IMR-90 (cell line): ENCODE results near the gene GLRX3. TPM values are rescaled to one million over a fixed set of nuclear protein-coding genes. Genes with fewer than 3 reads are reported as not detected.

Experiments
- ATAC-seq: fragments of 200-7000 bp; cut with Tn5 transposase; 2 replicates; pipeline ENCODE4 v1.9.1; 2020; ENCODE audit warnings: low read depth, mild to moderate bottlenecking, moderate library complexity
- BruUV-seq: library from RNA; stranded (reverse); fragments of 400-500 nt; replicated peaks from 2 replicates; lab custom pipeline; 2021; lab: Mats Ljungman, UMichigan
- CTCF ChIA-PET: fragments of 300-600 bp; formaldehyde crosslinking; extraction: SDS; loops from one replicate; lab custom pipeline; 2021; ENCODE audit warnings: antibody characterized with exemption; lab: Yijun Ruan, JAX
- POLR2A ChIA-PET: fragments of 300-600 bp; sonication (Branson Sonifier 250); formaldehyde crosslinking; loops from one replicate; lab custom pipeline; 2022; ENCODE audit warnings: antibody characterized with exemption; ENCODE audit not compliant: unreplicated experiment; lab: Charles Lee
- DNase-seq: peaks from one replicate; pipeline ENCODE4 v3.0.0; 2013
- H2AFZ ChIP-seq: replicated peaks from 2 replicates; pipeline ENCODE3; 2013; ENCODE audit warnings: low read length, mild to moderate bottlenecking; ENCODE audit not compliant: poor library complexity
- H2AK5ac ChIP-seq: 2 replicates; pipeline ENCODE4 v1.6.1; 2013; ENCODE audit warnings: low read depth, low read length, inconsistent platforms
- H2AK9ac ChIP-seq: replicated peaks from 2 replicates; pipeline ENCODE3; 2013; ENCODE audit warnings: mild to moderate bottlenecking, low read depth, low read length, moderate library complexity; ENCODE audit not compliant: poor library complexity
- H2BK120ac ChIP-seq: 2 replicates; pipeline ENCODE4 v1.6.1; 2013; ENCODE audit warnings: low read depth, low read length, inconsistent platforms
- H2BK15ac ChIP-seq: 3 replicates; pipeline ENCODE4 v1.6.1; 2013; ENCODE audit warnings: low read depth, low read length, inconsistent platforms
- H2BK20ac ChIP-seq: 2 replicates; pipeline ENCODE4 v1.6.1; 2013; ENCODE audit warnings: low read depth, mild to moderate bottlenecking, inconsistent platforms, low read length, moderate library complexity
- H2BK5ac ChIP-seq: 2 replicates; pipeline ENCODE4 v1.6.1; 2013; ENCODE audit warnings: mild to moderate bottlenecking, low read depth, low read length, inconsistent platforms; ENCODE audit not compliant: poor library complexity, severe bottlenecking
- H3K14ac ChIP-seq: replicated peaks from 2 replicates; pipeline ENCODE4 v1.6.1; 2013; ENCODE audit warnings: low read depth, low read length, inconsistent platforms
- H3K18ac ChIP-seq: 2 replicates; pipeline ENCODE4 v1.6.1; 2013; ENCODE audit warnings: low read depth, low read length, control low read depth
- H3K23ac ChIP-seq: 2 replicates; pipeline ENCODE4 v1.6.1; 2013; ENCODE audit warnings: low read depth, low read length, inconsistent platforms
- H3K27ac ChIP-seq: 2 replicates; pipeline ENCODE4 v1.5.1; 2013; ENCODE audit warnings: mild to moderate bottlenecking, control low read depth, low read length; ENCODE audit not compliant: insufficient read depth
- H3K27me3 ChIP-seq: 2 replicates; pipeline ENCODE4 v1.6.1; 2013; ENCODE audit warnings: low read length; ENCODE audit not compliant: control insufficient read depth, insufficient read depth
- H3K36me3 ChIP-seq: 2 replicates; pipeline ENCODE4 v1.6.1; 2013; ENCODE audit warnings: low read length, mixed read lengths; ENCODE audit not compliant: control insufficient read depth, insufficient read depth
- H3K4ac ChIP-seq: 2 replicates; pipeline ENCODE4 v1.6.1; 2013; ENCODE audit warnings: low read depth, low read length, inconsistent platforms
- H3K4me1 ChIP-seq: 2 replicates; pipeline ENCODE4 v1.6.1; 2013; ENCODE audit warnings: low read length, mixed read lengths; ENCODE audit not compliant: control insufficient read depth, insufficient read depth
- H3K4me2 ChIP-seq: 2 replicates; pipeline ENCODE4 v1.6.1; 2013; ENCODE audit warnings: low read depth, mild to moderate bottlenecking, control low read depth, low read length, moderate library complexity
- H3K4me3 ChIP-seq: 2 replicates; pipeline ENCODE4 v1.5.1; 2013; ENCODE audit warnings: low read depth, mild to moderate bottlenecking, control low read depth, low read length, moderate library complexity; ENCODE audit not compliant: insufficient read depth
- H3K56ac ChIP-seq: 2 replicates; pipeline ENCODE4 v1.6.1; 2013; ENCODE audit warnings: low read length, inconsistent platforms; ENCODE audit not compliant: insufficient read depth; ENCODE audit errors: extremely low read depth
- H3K79me1 ChIP-seq, 2 experiments: 2 replicates each; pipeline ENCODE4 v1.6.1; 2013; ENCODE audit warnings: low read length in 2 of 2, inconsistent platforms in 1 of 2, low read depth in 1 of 2
- H3K9ac ChIP-seq: 2 replicates; pipeline ENCODE4 v1.6.1; 2013; ENCODE audit warnings: low read depth, low read length, control low read depth
- H3K9me1 ChIP-seq: 2 replicates; pipeline ENCODE4 v1.6.1; 2013; ENCODE audit warnings: low read length, inconsistent platforms; ENCODE audit not compliant: insufficient read depth
- H3K9me3 ChIP-seq: 2 replicates; pipeline ENCODE4 v1.6.1; 2013; ENCODE audit warnings: low read length; ENCODE audit not compliant: control insufficient read depth, insufficient read depth
- H4K20me1 ChIP-seq: 2 replicates; pipeline ENCODE4 v1.6.1; 2013; ENCODE audit warnings: low read length, inconsistent platforms; ENCODE audit not compliant: insufficient read depth
- H4K5ac ChIP-seq: 2 replicates; pipeline ENCODE4 v1.6.1; 2013; ENCODE audit warnings: mild to moderate bottlenecking, low read depth, low read length, control low read depth
- H4K8ac ChIP-seq, 2 experiments: 2 replicates each; pipeline ENCODE4 v1.6.1; 2013; ENCODE audit warnings: low read depth in 2 of 2, low read length in 2 of 2, control low read depth in 1 of 2, inconsistent platforms in 1 of 2
- H4K91ac ChIP-seq: 2 replicates; pipeline ENCODE4 v1.6.1; 2013; ENCODE audit warnings: low read depth, low read length, inconsistent platforms; ENCODE audit not compliant: insufficient read depth
- BHLHE40 ChIP-seq: fragments of 150-350 bp; IDR thresholded peaks from 2 replicates; pipeline ENCODE4 v1.6.1; 2016; ENCODE audit warnings: mild to moderate bottlenecking, low read depth, low read length
- CEBPB ChIP-seq: IDR thresholded peaks from 2 replicates; pipeline ENCODE4 v1.6.1; 2012; ENCODE audit warnings: low read depth, low read length, improper control_type of control experiment
- CHD1 ChIP-seq: IDR thresholded peaks from 2 replicates; pipeline ENCODE4 v1.6.1; 2012; ENCODE audit warnings: low read depth, low read length, improper control_type of control experiment
- CTCF ChIP-seq: conservative IDR thresholded peaks from 2 replicates; pipeline ENCODE4 v1.5.1; 2012; ENCODE audit warnings: mild to moderate bottlenecking, low read depth, low read length, improper control_type of control experiment
- ELK1 ChIP-seq: fragments of 150-350 bp; IDR thresholded peaks from 2 replicates; pipeline ENCODE4 v1.6.1; 2016; ENCODE audit warnings: low read depth, mild to moderate bottlenecking, low read length, moderate library complexity, borderline replicate concordance
- FOS ChIP-seq: fragments of 150-350 bp; IDR thresholded peaks from 2 replicates; pipeline ENCODE4 v1.6.1; 2016; ENCODE audit warnings: low read depth, low read length
- MAFK ChIP-seq: IDR thresholded peaks from 2 replicates; pipeline ENCODE4 v1.6.1; 2012; ENCODE audit warnings: low read depth, low read length, improper control_type of control experiment
- MAZ ChIP-seq: IDR thresholded peaks from 2 replicates; pipeline ENCODE4 v1.6.1; 2012; ENCODE audit warnings: low read depth, mild to moderate bottlenecking, low read length, improper control_type of control experiment, moderate library complexity, borderline replicate concordance
- MXI1 ChIP-seq: IDR thresholded peaks from 2 replicates; pipeline ENCODE4 v1.6.1; 2012; ENCODE audit warnings: low read depth, mild to moderate bottlenecking, low read length, moderate library complexity, borderline replicate concordance
- NFE2L2 ChIP-seq: fragments of 150-350 bp; IDR thresholded peaks from 2 replicates; pipeline ENCODE4 v1.6.1; 2016; ENCODE audit warnings: low read depth, mild to moderate bottlenecking, low read length
- POLR2A ChIP-seq: IDR thresholded peaks from 2 replicates; pipeline ENCODE4 v1.6.1; 2012; ENCODE audit warnings: mild to moderate bottlenecking, low read depth, low read length
- RAD21 ChIP-seq: IDR thresholded peaks from 2 replicates; pipeline ENCODE4 v1.6.1; 2012; ENCODE audit warnings: low read length, improper control_type of control experiment
- RCOR1 ChIP-seq: IDR thresholded peaks from 2 replicates; pipeline ENCODE4 v1.6.1; 2012; ENCODE audit warnings: mild to moderate bottlenecking, low read length, improper control_type of control experiment; ENCODE audit not compliant: insufficient replicate concordance
- RFX5 ChIP-seq: IDR thresholded peaks from 2 replicates; pipeline ENCODE4 v1.8.0; 2012; ENCODE audit warnings: low read depth, mild to moderate bottlenecking, low read length, moderate library complexity
- SMC3 ChIP-seq: fragments of 150-350 bp; IDR thresholded peaks from 2 replicates; pipeline ENCODE4 v1.6.1; 2016; ENCODE audit warnings: low read depth, mild to moderate bottlenecking, antibody characterized with exemption, low read length, moderate library complexity
- USF2 ChIP-seq: fragments of 150-350 bp; IDR thresholded peaks from 2 replicates; pipeline ENCODE4 v1.6.1; 2017; ENCODE audit warnings: mild to moderate bottlenecking, antibody characterized with exemption, low read length, low read depth
- WGBS, 2 experiments: methylation state at CpG; one replicate each; pipeline versions ENCODE4 v1.1.5 to v1.1.7; 2013; ENCODE audit warnings: missing lambda C conversion rate in 2 of 2; ENCODE audit not compliant: insufficient read length in 1 of 2; ENCODE audit errors: extremely low coverage in 2 of 2; 5-methylcytosine and 5-hydroxymethylcytosine counted together
- dilution Hi-C: fragments of 300-500 bp; cut with HindIII; formaldehyde crosslinking; loops from one replicate; pipeline ENCODE4 v1.14.3; 2018; ENCODE audit warnings: low sequenced_read_pairs; ENCODE audit not compliant: unreplicated experiment
- in situ Hi-C: fragments of 300-500 bp; cut with MboI; formaldehyde crosslinking; loops from 3 replicates; pipeline ENCODE4 v1.14.3; 2019; ENCODE audit warnings: low sequenced_read_pairs, inconsistent platforms, mixed read lengths
- intact Hi-C: fragments of 100-400 bp; cut with micrococcal nuclease; formaldehyde crosslinking; loops from 2 replicates; pipeline ENCODE4 v1.10.0; 2022
- polyA plus RNA-seq, 3 experiments: library from polyadenylated mRNA; depleted of rRNA; stranded (reverse); fragments of >200 nt; gene quantifications; 2 replicates each; pipeline ENCODE4 v1.2.3, GENCODE V29; 2012; ENCODE audit warnings: low replicate concordance in 1 of 3
- total RNA-seq: library from RNA; depleted of rRNA; stranded (reverse); fragments of >200 nt; gene quantifications from 2 replicates; pipeline ENCODE4 v1.2.3, GENCODE V29; 2012

GLRX3 gene
- total and polyA plus RNA-seq, 2 of the 4 experiments (the other 2 are of a cell fraction) = 78.7 to 81.7 TPM

- H2AFZ ChIP-seq = no peak overlapping the region
- 60% methylated on average over 1 of the region's 7 CpGs; no CpG with 5 or more reads in 1 of the 2 experiments for WGBS, 2 experiments
- no peak overlapping the region for H4K5ac ChIP-seq
- no peak overlapping the region for H2AK9ac ChIP-seq
- no peak overlapping the region for H4K91ac ChIP-seq
- CTCF ChIA-PET = no interaction called here
- 0 out of 2 replicates have a peak, but pooled peaks cover 3% of the 10 kb centered on the region for H3K9me1 ChIP-seq
- no peaks in the 10 kb centered on the region for H3K9me3 ChIP-seq
- H2BK15ac ChIP-seq = no peak overlapping the region
- H3K23ac ChIP-seq = no peak overlapping the region
- BruUV-seq = no TSS peak
- H3K4me1 ChIP-seq = peaks cover 2% of the 10 kb centered on the region; the same call in 1 of the 2 replicates
- H4K8ac ChIP-seq = no peak overlapping the region
- H3K18ac ChIP-seq = no peak overlapping the region
- H3K4ac ChIP-seq = no peak overlapping the region
- H3K79me1 ChIP-seq = peaks cover 10 to 19% of the 10 kb centered on the region in 2 experiments; a peak in 2 of 4 replicates
- H4K20me1 ChIP-seq = no peaks in the 10 kb centered on the region
- no peak for DNase-seq
- ATAC-seq = no peak
- dilution Hi-C loops (no loop called here), intact Hi-C loops (loop anchor here (5.0 kb wide), 1 partner anchor 1965 kb away; no protein-coding TSS in a partner anchor), in situ Hi-C loops (loop anchor here (25.0 kb wide), 1 partner anchor 1835 kb away; no protein-coding TSS in a partner anchor)
- no peak overlapping the region for H3K56ac ChIP-seq
- H3K4me3 ChIP-seq = no peak overlapping the region
- TF ChIP-seq BHLHE40 (no peak), POLR2A (no peak), RFX5 (no peak), CHD1 (no peak), USF2 (no peak), NFE2L2 (no peak), MXI1 (no peak), ELK1 (no peak), MAZ (no peak), MAFK (no peak), CEBPB (no peak), CTCF (no peak), RCOR1 (no peak), SMC3 (no peak), FOS (no peak), RAD21 (no peak)
- no peaks in the 10 kb centered on the region for H3K27me3 ChIP-seq
- no peak overlapping the region for H3K27ac ChIP-seq
- H3K36me3 ChIP-seq = peaks cover 32% of the 10 kb centered on the region
- H2BK20ac ChIP-seq = no peak overlapping the region
- no peak overlapping the region for H3K4me2 ChIP-seq
- no peak overlapping the region for H2AK5ac ChIP-seq
- POLR2A ChIA-PET = no interaction called here
- no peak overlapping the region for H3K9ac ChIP-seq
- H3K14ac ChIP-seq = no peak overlapping the region
- H2BK120ac ChIP-seq = no peak overlapping the region
- H2BK5ac ChIP-seq = no peak overlapping the region
Measured at GRCh38 chr10:130177250-130177649, 41.1 kb downstream of the GLRX3 start.
